HG03432 (cell line): ENCODE data around the gene LPO.

Experiments used
- ATAC-seq: cut with Tn5 transposase; IDR thresholded peaks from one replicate; pipeline ENCODE4 v1.9.1; 2021; ENCODE audit warnings: mild to moderate bottlenecking, moderate library complexity; ENCODE audit not compliant: unreplicated experiment

LPO gene

DNA sequence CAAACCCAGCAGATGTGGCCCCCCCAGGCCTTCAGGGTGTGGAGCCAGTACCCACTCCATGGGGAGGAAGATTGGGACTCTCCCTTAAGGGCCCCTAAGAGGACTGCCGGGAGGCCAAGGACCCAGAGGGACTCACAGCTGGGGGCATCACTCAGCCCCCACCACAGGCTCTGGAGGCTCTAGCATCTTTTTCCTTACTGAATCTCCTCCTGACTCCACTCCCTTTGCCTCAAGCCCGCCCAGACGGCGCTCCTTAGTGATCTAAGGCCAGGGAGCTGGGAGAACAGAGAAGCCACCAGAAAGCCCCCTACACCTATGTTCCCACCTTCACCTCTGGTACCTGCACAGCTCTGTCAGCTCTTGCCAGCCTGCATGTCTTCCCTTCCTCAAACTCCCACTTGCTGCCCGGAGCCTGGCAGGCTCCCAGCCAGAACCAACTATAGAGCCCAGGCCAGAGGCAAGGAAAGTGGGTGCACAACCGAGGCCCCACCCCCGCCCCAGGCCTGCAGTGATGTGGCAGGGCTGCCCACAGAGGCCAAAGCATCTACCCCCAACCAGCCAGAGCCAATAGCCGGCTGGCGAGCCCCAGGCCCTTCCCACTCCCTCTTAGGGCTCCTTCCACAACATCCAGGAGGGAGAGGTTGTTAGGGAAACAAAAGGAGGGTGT lies 64.7 kb downstream of the LPO start:
- ATAC-seq: no peak

DNA sequence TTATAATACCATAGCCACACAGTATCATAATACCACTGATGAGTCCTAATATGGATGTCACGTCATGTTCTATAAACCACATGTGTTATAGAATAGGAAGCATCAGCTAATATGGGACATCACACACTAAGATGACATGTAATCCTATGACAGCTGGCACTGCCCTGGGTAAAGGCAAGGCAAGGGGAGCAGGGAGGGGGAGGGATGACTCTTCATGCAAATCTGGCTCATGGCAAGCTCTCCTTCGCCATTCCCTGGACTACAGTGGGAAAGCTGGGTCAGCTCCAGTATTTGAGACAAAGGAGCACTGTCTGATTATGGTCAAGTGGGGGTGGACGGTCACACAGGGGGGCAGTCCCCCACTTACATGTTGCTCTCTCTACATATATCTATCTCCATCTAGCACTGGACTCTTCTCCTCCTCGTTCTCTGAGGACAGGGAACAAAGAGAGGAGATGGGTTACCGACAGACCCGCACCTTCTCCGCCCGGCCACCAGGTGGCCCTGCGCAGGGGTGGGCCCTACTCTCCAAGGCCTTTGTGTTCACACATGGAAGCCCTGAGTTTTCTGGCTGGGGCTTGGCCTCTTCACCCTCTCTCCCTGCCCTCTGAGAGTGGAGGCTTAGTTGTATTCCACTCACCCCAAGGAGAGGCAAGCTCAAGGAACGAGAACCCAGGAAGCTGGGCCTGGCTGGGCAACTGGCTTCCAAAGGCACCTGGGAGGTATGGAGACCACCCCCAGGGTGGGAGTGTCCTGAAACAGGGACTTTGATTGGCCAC lies 65.8 kb downstream of the LPO start:
- ATAC-seq: no peak

DNA sequence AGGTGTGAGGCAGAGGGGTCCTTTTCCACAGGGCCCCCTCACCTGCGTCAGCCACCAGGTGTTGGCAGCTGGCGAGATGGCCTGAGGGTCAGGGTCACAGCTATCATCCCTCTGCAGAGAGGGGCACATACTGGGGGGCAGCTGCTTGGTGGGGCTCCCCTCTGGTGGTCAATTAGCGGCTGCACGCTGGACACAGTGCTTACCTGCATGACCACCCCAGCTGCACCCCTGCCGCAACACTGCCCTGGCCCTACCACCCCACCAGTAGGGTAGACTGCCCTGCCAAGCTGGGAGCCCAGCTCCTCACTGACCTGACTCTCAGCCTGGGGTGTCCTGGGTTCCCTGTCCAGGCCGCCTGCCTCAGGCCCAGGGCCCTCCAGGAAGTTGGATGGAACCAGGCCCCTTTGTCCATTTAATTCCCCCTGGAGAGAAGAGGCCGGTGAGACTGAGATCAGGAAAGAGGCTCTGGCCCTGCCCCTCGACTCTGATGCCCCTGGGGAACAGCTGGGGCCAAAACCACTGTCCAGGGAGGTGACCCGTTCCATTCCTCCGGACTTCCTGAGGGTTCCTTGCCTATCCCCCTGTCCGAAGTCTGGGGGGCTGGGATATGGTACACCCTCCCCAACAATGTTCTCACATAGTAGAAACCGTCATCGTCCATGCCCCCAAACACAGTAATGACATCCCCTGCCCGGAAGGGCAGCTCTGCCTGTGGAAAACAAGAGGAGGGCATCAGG lies 66.5 kb downstream of the LPO start:
- no peak for ATAC-seq

DNA sequence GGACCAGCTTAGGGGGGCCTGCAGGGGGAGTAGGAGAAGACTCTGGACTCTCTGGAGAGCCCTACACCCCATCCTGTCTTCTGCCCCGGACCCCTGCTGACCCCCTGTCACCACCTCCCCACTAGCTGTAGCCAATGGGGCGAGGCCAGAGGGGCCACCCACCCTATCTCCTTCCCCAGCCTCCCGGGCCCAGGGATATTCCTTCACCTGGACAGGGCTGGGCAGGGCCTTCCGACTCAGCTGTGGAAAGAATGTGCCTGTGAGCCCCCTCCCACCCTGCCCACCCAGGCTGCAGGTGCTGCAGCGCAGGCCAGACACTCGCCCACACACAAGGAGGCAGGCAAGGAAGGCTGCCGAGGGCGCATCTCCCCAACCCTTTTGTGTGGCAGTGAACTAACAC lies 67.2 kb downstream of the LPO start:
- no peak for ATAC-seq

DNA sequence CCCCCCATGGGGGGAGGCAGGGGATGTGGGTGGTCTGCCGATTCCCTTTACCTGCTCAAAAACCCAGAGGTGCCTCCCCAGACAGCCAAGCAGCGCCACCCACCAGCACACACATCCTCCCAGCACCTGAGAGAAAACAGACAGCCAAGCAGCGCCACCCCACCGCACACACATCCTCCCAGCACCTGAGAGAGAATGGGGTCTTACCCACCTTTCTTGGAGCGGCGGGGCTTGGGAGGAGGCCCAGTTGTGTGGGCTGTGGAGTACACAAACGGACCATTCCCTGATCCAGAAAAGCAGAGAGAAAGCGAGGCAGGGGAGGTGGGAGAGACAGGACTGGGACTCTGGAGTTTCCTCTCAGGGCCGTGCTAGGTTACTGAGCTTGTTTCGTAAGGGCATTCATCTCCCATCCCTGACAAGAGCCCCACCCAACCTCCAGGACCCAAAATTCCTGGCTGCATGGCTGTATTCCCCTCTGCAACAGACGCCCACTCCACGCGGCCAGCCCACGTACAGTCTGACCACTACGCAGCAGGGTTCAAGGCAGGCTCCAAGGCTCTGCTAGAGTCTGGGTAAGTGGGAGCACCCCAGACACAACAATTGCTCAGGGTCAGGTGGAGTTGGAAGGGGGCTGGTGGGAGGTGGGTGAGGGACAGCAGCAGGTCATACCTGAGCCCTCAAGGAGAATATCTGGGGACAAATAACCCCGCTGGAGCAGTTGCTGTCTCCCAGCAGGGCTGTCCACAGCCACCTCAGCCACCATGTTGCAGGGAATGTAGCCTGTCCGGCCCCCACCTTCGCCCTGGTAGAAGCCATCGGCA lies 68.0 kb downstream of the LPO start:
- no peak for ATAC-seq

DNA sequence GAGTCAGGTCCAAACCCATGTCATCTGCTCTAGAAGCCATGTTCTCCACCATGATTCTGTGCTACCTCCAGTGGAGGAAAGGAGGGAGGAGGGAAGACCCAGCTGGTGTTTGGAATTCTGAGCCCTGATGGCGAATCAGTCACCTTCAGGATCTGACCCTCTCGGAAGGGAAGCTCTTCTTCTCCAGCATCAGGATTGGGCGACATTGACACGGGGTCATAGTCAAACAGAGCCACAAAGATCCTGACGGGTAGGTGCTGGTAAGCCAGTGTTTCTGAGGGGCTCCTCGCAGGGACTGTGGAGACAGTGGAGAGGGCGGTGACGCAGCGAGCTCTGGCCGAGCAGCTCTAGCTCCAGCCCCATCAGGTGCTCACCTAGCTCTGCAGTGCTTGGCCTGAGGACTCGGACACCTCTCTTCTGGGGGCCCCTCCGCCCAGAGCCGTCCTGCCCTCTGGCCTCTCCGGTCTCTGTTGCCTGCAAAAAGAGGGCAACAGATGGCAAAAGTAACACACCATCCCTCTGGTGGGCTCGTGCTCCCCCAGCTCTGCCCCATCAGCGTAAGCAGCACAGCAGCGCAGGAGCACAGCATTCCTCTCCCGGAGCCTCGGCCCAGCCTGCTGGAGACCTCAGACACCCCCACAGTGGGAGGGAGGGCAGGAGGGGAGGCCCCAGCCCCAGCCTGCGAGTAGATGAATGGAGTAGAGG lies 69.2 kb downstream of the LPO start:
- ATAC-seq: no peak

DNA sequence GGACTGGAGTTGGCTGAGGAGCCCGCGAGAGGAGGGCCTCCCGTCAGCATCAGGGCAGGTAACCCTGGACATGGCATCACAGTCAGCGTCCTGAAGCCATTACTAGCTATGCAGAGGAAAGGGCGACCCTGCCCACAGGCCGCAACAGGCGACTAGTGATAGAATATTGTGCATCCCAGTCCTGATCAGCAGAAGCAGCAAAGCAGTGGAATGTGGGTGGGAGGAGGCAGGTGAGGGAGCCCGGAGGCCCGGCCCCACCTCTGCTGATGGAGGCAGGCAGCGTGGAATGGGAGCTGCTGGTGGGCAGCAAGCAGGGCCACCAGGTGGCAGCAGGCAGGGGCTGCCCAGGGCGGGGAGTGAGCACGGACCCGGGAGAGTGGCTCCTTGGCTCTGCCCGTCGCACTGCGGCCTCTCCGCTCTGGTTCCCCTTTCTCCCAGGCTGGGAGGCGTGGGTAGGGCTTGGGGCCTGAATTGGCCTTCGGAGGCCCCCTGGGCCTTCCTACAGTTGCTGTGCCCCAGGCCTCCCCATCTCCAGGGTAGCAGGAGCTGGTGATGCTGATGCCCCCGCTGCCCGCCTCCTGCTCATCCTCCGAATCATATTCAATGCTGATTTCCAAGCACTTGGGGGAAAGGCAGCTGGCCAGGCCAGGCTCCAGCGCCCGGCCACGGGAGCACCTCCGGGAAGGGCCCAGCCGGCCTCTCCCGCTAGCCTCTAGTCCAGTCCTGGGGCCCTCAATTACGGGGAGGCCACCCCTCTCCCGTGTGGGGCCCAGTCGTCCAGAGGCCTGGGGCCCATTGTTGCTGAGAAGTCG lies 70.0 kb downstream of the LPO start:
- ATAC-seq: no peak

DNA sequence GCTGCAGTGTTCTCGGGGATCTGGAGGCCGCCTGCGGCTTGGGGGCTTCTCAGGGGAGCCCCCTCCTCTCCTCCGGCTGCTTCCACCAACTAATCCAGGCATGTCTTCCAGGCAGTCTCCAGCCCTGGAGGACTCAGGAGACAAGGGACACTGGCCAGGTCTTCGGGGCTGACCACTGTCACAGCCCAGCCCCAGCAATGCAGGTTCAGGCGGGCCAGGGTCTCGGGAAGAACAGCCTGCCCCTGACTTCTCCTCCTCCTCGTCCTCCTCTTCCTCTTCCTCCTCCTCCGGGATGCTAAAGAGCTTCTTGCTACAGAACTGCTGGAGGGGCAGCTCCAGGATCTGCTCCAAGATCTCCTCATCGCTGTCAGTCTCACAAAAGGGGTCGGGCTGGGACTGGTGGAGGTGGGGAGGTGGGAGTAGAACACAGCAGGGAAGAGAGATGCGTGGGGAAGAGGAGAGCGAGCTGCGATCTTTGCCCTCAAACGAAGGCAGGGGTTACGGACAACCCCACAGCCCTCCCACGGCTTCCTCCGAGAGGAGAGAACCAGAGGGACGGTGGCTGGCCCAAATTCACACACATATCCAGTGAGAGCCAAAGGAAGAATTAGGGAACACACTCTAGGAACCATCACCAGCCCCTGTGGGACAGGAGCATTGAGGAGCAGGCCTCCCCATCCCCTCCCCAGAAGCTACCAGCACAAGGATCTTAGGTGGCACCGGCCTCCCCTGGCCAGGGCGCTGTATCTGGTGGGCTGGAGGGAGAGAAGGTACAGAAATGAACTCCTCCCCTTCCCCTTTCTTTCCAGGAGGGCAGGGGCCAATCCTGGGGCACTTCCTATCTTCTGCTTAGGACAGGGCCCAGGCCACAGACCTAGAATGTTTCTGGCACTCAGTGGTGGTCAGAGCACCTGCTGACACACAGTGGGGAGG lies 70.9 kb downstream of the LPO start:
- no peak for ATAC-seq

DNA sequence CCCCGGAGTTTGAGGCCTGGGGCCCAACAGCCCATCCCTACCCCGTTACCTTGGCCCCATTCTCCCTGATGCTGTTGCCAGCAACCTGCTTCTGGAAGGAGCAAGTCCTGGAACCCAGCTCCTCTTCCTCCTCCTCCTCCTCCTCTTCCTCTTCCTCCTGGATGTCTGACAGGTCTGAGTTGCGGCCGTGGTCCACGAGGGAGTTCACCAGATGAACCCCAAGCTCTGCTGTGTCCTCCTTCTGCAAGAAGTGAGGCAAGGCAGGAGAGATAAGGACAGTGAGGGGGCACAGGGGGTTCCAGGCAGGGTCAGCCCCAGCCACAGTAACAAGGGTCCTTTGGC lies 71.5 kb downstream of the LPO start:
- no peak for ATAC-seq

DNA sequence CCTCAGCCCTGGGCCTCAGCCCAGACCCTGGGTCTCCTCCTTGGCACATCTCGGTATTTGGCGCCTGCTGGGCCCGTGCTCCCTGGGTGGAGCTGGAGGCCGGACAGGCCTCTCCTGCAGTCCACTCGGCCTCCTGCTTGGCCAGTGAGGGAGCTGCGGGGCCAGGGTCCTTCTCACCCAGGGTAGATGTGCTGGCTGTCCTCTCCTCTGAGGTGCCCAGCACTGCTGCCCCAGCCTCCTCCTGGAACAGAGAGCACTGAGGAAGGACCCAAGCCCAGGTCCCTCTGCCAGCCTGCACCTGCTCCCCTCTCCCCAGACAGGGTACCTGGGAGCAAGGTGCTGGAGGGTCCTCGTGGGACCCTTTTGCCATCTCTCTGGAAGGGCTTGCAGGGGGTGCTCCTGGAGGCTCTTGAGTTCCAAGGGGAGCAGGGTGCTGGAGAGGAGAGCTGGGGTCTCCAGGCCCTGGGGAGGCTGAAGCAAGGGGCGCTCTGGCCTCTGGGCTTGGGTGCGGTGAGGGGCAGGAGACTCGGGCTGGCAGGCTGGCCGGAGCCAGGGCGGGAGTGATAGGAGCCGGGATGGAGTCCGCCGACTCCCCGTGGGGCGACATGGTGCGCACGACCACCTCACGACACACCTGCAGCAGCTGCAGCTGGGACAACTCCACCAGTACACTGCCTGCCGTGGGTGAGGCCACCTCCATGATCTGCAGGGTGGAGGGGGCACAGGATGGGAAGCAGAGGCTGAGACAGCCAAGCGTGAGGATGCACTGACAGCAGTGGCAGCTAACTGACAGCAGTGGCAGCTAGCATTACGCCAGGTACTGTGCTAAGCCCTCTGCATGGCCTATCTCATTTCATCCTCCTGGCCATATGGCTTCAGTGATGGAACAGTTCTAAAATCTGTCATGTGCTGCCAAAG lies 72.4 kb downstream of the LPO start:
- no peak for ATAC-seq

DNA sequence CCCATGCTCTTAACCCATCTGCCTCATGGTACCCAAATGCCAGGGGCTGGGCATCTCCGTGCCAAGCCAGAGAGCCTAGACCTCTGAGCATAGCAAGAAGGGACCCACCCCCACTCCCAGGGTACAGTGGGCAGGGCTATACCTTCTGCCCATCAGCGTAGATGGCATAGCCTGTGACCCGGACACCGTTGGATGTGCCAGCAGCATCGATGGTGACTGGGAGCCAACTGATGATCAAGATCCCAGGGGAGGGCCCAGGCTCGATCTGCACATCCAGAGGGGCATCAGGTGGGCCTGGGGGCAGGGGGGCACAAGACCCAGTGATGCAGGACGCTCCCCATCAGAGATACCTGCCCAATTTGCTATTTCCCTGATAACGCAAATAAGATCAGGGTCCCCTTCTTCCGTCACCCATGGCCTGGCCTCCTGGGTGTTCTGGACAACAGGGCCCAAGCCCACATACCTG lies 73.1 kb downstream of the LPO start:
- no peak for ATAC-seq

DNA sequence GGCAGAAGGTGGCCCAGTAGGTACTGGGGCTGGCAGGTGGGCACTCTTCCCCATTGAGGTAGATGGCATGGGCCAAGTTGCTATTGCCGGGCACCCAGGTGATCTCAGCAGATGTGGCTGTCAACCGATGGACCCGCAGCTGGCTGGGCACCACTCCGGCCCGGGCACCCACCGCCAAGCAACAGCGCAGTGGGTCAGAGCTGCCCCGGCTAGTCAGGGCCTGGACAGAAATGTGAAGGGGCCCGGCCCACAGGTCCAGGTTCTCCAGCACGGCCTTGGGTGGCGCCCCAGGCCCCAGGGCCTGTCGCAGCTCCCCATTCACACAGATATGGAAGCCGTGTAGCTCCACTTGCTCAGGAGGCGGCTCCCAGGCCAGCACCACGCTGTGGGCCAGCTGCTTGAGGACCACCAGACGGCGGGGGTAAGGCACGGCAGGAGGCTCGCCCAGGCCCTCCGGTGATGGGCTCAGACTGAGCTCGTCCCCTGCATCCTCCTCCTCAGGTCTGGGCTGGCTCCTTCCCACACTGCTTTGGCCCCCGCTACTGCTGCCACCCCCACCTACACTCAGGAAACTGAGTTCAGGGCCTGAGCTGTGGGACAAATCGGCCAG lies 73.7 kb downstream of the LPO start:
- ATAC-seq: no peak

DNA sequence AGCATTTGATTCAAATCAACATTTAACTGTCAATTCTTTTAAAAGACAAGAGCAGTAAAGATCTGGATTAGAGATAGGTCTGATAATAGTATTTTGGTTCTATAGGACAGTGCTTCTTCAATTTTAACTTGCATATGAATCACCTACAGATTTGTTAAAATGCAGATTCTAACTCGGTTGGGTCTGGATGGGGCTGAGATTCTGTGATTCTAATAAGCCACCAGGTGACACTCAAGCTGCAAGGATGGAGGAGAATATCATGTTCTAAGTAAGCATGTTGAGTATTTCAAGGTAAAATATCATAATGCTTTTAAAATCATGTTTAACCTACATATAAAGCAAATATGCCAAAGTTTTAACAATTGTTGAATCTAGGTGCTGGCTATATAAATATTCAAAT lies 74.4 kb downstream of the LPO start:
- ATAC-seq: no peak

DNA sequence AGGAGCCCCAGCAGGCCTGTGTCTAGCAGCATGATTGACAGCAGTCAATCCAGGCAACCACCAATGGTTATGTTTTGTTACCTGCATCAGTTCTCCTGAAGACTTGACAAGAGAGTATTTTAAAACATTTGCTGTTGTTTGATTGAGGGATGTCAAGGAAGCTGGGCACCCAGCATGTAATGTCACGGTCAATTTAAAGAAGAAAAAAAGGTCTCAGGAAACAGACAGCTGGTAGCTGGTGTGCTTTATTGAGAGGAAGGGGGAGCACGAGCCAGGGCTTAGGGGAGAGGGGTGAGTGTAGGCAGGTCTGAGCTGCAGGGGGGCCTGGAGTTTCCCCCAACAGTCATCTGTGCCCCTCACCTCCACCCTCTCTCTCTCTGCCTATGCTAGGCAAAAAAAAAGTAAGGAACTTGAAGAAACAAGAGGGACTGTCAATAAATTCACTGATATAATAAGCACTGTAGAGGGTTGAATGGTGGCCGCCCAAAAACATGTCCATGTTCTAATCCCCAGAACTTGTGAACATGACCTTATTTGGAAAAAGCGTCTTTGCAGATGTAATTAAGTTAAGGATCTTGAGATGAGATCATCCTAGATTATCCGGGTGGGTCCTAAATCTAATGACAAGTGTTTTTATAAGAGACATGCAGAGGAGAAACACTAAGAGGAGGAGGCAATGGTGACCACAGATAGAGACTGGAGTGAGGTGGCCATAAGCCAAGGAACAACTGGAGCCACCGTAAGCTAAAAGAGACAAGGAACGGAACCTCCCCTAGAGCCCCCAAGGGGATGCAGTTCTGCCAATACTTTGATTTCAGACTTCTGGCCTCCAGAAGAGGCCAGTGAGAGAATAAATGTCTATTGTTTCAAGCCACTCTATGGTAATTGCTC lies 75.7 kb downstream of the LPO start:
- no peak for ATAC-seq

DNA sequence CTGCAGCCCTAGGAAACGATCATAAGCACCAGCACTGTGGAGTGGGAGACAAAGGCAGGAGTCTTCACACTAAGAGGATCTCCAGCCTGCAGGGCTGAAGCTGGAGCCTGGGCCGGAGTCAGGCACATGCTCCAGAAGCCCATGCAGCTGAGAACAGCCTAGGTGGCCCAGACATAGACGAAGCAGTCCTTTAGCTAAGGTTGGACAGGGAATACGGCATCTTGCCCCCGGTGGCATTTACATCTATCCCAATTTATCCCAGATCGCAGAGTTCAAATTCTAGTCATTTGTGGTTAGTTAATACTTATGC lies 76.3 kb downstream of the LPO start:
- ATAC-seq: no peak

DNA sequence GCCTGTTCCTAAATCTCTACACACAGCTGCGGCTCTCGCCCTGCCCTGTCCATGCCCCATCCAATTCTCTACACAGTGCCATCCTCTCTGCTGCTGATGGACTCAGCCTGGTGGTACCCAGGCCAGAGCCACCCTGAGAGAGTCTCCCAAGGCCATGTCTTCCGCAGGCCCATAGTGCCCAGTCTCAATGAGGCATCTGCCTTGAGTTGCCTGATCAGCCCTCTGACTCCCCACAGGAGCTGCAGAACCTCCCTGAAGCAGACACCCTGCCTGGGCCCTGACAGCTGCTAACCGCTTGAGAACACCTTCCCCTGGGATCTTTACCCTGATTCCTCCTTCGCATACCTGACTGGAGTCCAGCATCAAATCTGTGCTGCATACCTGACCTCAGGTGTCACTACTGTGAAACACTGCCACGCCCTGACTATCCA lies 76.9 kb downstream of the LPO start:
- ATAC-seq: no peak
